ENCODE measurements around the gene DEFB121. TPM values are rescaled to one million over a fixed set of nuclear protein-coding genes. Genes with fewer than 3 reads are reported as not detected.
"Not testable (repeated sequence)": the region's sequence is repeated elsewhere in the genome, so short reads cannot be mapped to it uniquely, and the experiment has no call there.

The DEFB121 gene
- total and polyA plus RNA-seq, 7 donors, result not detected

DNA sequence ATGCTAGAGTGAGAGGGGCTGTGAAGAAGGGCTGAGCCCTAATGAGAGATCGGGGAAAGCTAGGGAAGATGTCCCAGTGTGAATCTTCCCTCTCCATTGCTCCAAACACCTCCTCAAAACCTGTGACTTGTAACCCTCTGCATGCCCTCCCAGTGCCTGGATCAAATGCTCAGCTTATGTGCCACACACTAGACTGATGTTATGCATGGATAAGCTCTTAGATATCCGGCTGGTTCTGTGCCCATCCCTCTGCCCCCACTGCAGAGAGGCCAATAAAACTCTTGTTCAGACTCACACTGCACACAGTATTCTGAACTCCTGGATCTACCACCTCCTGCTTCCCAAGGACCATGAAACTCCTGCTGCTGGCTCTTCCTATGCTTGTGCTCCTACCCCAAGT lies 37.7 kb downstream of the DEFB121 start, which contains the start of gene DEFB118:
TSS of gene DEFB118 (plus strand) at position 301 of the 400 bp plus-strand sequence. CDS start at position 351, 50 bp downstream.
- intact Hi-C loops (cut with DNase I), result no loop called here
- ATAC-seq (no peak), DNase-seq (no peak)
- WGBS, 3 donors, result 71 to 77% (median 77%) methylated on average over 2 of the region's 2 CpGs
- Histone ChIP-seq H3K4me3 (no peak within 1 kb of the TSS), H3K27me3 (ENCODE audit: insufficient read depth in 3 of 3, low read length in 2 of 3) (no peaks in the 10 kb centered on the region), H3K9me3 (no peaks in the 10 kb centered on the region), H3K4me1 (no peaks in the 10 kb centered on the region), H3K27ac (no peak within 1 kb of the TSS), H3K36me3 (ENCODE audit: insufficient read depth in 1 of 2, low read depth in 1 of 2) (no peaks in the 10 kb centered on the region)
- TF ChIP-seq, protein P1, sequence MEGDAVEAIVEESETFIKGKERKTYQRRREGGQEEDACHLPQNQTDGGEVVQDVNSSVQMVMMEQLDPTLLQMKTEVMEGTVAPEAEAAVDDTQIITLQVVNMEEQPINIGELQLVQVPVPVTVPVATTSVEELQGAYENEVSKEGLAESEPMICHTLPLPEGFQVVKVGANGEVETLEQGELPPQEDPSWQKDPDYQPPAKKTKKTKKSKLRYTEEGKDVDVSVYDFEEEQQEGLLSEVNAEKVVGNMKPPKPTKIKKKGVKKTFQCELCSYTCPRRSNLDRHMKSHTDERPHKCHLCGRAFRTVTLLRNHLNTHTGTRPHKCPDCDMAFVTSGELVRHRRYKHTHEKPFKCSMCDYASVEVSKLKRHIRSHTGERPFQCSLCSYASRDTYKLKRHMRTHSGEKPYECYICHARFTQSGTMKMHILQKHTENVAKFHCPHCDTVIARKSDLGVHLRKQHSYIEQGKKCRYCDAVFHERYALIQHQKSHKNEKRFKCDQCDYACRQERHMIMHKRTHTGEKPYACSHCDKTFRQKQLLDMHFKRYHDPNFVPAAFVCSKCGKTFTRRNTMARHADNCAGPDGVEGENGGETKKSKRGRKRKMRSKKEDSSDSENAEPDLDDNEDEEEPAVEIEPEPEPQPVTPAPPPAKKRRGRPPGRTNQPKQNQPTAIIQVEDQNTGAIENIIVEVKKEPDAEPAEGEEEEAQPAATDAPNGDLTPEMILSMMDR (IDR thresholded peaks at IDR 0.05), result no peak

DNA sequence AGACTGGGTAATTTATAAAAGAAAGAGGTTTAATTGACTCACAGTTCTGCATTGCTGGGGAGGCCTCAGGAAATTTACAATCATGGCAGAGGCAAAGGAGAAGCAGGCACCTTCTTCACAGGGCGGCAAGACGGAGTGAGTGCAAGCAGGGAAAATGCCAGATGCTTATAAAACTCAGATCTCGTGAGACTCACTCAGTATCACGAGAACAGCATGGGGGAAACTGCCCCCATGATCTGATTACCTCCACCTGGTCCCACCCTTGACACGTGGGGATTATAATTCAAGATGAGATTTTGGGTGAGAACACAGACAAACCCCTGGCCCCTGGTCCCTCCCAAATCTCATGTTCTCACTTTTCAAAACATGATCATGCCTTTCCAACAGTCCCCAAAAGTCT lies 41.7 kb downstream of the DEFB121 start:
- intact Hi-C loops (cut with DNase I), result not testable (repeated sequence)
- 69 to 78% (median 71%) methylated on average over 5 of the region's 5 CpGs for WGBS, 3 donors

DNA sequence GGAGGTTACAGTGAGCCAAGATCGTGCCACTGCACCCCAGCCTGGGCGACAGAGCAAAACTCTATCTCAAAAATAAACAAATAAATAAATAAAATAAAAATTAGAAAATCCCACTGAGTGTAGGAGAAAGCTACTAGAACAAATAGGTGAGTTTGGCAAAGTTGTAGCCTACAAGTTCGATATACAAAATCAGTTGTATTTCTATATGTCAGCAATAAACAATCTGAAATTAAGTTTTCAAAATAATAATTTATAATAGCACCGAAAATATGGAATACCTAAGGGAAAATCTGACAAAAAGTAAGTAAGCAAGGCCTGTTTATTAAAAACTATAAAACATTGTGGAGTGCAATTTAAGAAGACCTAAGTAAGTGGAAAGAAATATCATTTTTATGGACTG lies 42.7 kb downstream of the DEFB121 start:
- TF ChIP-seq, protein P1 (IDR thresholded peaks at IDR 0.05), result no peak
- no peak for ATAC-seq
- intact Hi-C loops (cut with DNase I), result no loop called here
- Histone ChIP-seq H3K9me3 (no peaks in the 10 kb centered on the region), H3K4me3 (no peak overlapping the region), H3K27me3 (ENCODE audit: insufficient read depth in 3 of 3, low read length in 2 of 3) (no peaks in the 10 kb centered on the region), H3K27ac (no peak overlapping the region), H3K4me1 (no peaks in the 10 kb centered on the region), H3K36me3 (ENCODE audit: insufficient read depth in 1 of 2, low read depth in 1 of 2) (no peaks in the 10 kb centered on the region)
- no peak for DNase-seq
- WGBS, 3 donors, result 64 to 69% (median 65%) methylated on average over 4 of the region's 4 CpGs

More for the DNA sequence above, 41.7 kb downstream of the DEFB121 start:
- not testable (repeated sequence) for H3K27ac ChIP-seq; H3K27me3 ChIP-seq (ENCODE audit: insufficient read depth in 3 of 3, low read length in 2 of 3); H3K4me3 ChIP-seq; H3K4me1 ChIP-seq; H3K36me3 ChIP-seq (ENCODE audit: insufficient read depth in 1 of 2, low read depth in 1 of 2); DNase-seq; H3K9me3 ChIP-seq; ATAC-seq

DNA sequence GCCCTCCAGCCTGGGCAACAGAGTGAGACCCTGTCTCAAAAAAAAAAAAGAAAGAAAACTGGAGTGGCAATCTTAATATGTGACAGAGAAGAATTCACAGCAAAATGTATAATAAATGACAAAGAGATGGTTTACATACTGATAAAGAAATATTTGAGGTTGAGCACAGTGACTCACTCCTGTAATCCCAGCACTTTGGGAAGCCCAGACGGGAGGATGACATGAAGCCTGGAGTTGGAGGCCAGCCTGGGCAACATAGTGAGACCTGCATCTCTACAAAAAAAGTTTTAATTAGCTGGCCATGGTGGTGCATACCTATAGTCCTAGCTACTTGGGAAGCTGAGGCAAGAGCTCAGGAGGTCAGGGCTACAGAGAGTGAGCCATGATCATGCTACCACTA lies 50.0 kb downstream of the DEFB121 start:
- no peaks in the 10 kb centered on the region for H3K4me1 ChIP-seq
- no peak overlapping the region for H3K4me3 ChIP-seq
- DNase-seq, result no peak
- ATAC-seq, result no peak
- intact Hi-C loops (cut with DNase I), result no loop called here
- 51 to 71% (median 60%) methylated on average over 1 of the region's 1 CpG for WGBS, 3 donors
- TF ChIP-seq, protein P1 (IDR thresholded peaks at IDR 0.05), result no peak
- H3K27me3 ChIP-seq (ENCODE audit: insufficient read depth in 3 of 3, low read length in 2 of 3), result no peaks in the 10 kb centered on the region
- no peaks in the 10 kb centered on the region for H3K36me3 ChIP-seq (ENCODE audit: insufficient read depth in 1 of 2, low read depth in 1 of 2)
- no peaks in the 10 kb centered on the region for H3K9me3 ChIP-seq
- no peak overlapping the region for H3K27ac ChIP-seq

Other genes with a start within 250 kb of the DEFB121 start
- gene DEFB115, start 148.6 kb downstream of the DEFB121 start, total RNA-seq, result not detected
- gene DEFB115, start 148.6 kb downstream of the DEFB121 start, polyA plus RNA-seq, result not detected
- not detected for gene DEFB116, start 97.6 kb downstream of the DEFB121 start, total RNA-seq
- not detected for gene DEFB116, start 97.6 kb downstream of the DEFB121 start, polyA plus RNA-seq
- gene DEFB118, start 37.6 kb downstream of the DEFB121 start, total RNA-seq, result not detected
- gene DEFB118, start 37.6 kb downstream of the DEFB121 start, polyA plus RNA-seq, result not detected
- not detected for gene DEFB119, start 15.6 kb downstream of the DEFB121 start, total RNA-seq
- gene DEFB119, start 15.6 kb downstream of the DEFB121 start, polyA plus RNA-seq, result not detected
- gene DEFB123, start 34.4 kb upstream of the DEFB121 start, total RNA-seq, result not detected
- gene DEFB123, start 34.4 kb upstream of the DEFB121 start, polyA plus RNA-seq, result not detected
- gene DEFB124, start 68.9 kb upstream of the DEFB121 start, total RNA-seq, result not detected
- gene DEFB124, start 68.9 kb upstream of the DEFB121 start, polyA plus RNA-seq, result under 1 TPM in 1 of 3 donors, not detected in 2; 0.18 TPM
- gene REM1, start 69.1 kb upstream of the DEFB121 start, total RNA-seq, result 1 to 10 TPM in 2 of 4 donors, under 1 TPM in 2; 0.91 to 2.0 (median 0.97) TPM
- gene REM1, start 69.1 kb upstream of the DEFB121 start, polyA plus RNA-seq, result 1 to 10 TPM in 2 of 3 donors, under 1 TPM in 1; 0.93 to 2.8 (median 1.4) TPM
- gene HM13, start 108.2 kb upstream of the DEFB121 start, total RNA-seq, result 10 to 100 TPM; 32.4 to 62.5 (median 49.2) TPM
- gene HM13, start 108.2 kb upstream of the DEFB121 start, polyA plus RNA-seq, result 100 to 1,000 TPM in 1 of 3 donors, 10 to 100 TPM in 2; 44.0 to 112 (median 48.4) TPM
- gene ID1, start 199.1 kb upstream of the DEFB121 start, total RNA-seq, result 100 to 1,000 TPM in 2 of 4 donors, 10 to 100 TPM in 2; 25.1 to 129 (median 102) TPM
- gene ID1, start 199.1 kb upstream of the DEFB121 start, polyA plus RNA-seq, result 100 to 1,000 TPM in 1 of 3 donors, 10 to 100 TPM in 2; 45.1 to 574 (median 45.2) TPM
- gene COX4I2, start 231.7 kb upstream of the DEFB121 start, total RNA-seq, result 1 to 10 TPM; 3.5 to 8.1 (median 5.0) TPM
- 10 to 100 TPM in 2 of 3 donors, 1 to 10 TPM in 1; 7.0 to 13.2 (median 11.9) TPM for gene COX4I2, start 231.7 kb upstream of the DEFB121 start, polyA plus RNA-seq